MM.1S (cell line): ENCODE results near the gene TMTC2.

Experiments
- EZH2 ChIP-seq: fragments of 300-600 bp; sonication (generic); optimal IDR thresholded peaks from 2 replicates; pipeline ENCODE3; 2017; ENCODE audit warnings: low read depth, mild to moderate bottlenecking, antibody characterized with exemption, low read length, mixed read lengths
- EZH2phosphoT487 ChIP-seq: fragments of 300-600 bp; sonication (generic); IDR thresholded peaks from 2 replicates; pipeline ENCODE4 v1.6.1; 2018; ENCODE audit warnings: antibody characterized with exemption, low read length
- TF ChIP-seq, protein P1 (sequence below): fragments of 300-600 bp; sonication (generic); IDR thresholded peaks from 2 replicates; pipeline ENCODE4 v1.5.1; 2016; ENCODE audit warnings: antibody characterized with exemption, low read length, mixed read lengths

DNA sequence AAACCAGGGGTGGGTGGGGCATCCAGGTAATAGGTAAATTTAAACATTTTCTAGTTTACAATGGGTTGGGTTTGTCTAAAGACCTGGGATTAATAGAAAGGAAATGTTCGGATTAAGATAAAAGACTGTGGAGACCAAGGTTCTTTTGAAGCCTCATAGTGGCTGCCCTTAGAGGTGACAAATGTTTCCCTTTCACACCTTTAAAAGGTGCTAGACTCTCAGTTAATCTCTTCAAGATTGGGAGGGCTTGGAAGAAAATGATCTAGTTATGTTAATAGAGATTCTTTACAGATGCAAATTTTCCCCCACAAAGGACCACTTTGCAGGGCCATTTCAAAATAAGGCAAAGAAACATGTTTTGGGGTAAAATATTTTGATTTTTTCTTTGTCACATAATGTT, 39.0 kb downstream of the TMTC2 start:
- TF ChIP-seq EZH2phosphoT487 (no peak), EZH2 (no peak)
- TF ChIP-seq, protein P1, sequence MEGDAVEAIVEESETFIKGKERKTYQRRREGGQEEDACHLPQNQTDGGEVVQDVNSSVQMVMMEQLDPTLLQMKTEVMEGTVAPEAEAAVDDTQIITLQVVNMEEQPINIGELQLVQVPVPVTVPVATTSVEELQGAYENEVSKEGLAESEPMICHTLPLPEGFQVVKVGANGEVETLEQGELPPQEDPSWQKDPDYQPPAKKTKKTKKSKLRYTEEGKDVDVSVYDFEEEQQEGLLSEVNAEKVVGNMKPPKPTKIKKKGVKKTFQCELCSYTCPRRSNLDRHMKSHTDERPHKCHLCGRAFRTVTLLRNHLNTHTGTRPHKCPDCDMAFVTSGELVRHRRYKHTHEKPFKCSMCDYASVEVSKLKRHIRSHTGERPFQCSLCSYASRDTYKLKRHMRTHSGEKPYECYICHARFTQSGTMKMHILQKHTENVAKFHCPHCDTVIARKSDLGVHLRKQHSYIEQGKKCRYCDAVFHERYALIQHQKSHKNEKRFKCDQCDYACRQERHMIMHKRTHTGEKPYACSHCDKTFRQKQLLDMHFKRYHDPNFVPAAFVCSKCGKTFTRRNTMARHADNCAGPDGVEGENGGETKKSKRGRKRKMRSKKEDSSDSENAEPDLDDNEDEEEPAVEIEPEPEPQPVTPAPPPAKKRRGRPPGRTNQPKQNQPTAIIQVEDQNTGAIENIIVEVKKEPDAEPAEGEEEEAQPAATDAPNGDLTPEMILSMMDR = no peak
